Neural cell (in vitro differentiated cells): ENCODE results near the gene SIPA1L2. TPM values are rescaled to one million over a fixed set of nuclear protein-coding genes. Genes with fewer than 3 reads are reported as not detected.

ENCODE experiments used
- H2AFZ ChIP-seq: fragments of 200-600, 300-800 bp; sonication (generic), shearing (Covaris generic); 2 replicates; pipeline ENCODE4 v1.6.0; 2014; ENCODE audit warnings: low read depth, mild to moderate bottlenecking, antibody characterized with exemption, low read length, moderate library complexity
- H3F3A ChIP-seq: fragments of 200-600 bp; shearing (Covaris generic); 2 replicates; pipeline ENCODE4 v1.6.1; 2016; ENCODE audit warnings: mild to moderate bottlenecking, moderate library complexity, mixed read lengths, antibody characterized with exemption, low read length; ENCODE audit not compliant: insufficient read depth, poor library complexity, severe bottlenecking
- H3K27ac ChIP-seq: fragments of 200-600, 300-800 bp; sonication (generic), shearing (Covaris generic); 2 replicates; pipeline ENCODE4 v1.5.1; 2014; ENCODE audit warnings: mild to moderate bottlenecking, low read length, moderate library complexity
- H3K27me3 ChIP-seq: fragments of 300-800, 200-600 bp; sonication (generic), shearing (Covaris generic); 2 replicates; pipeline ENCODE4 v1.6.0; 2014; ENCODE audit warnings: mild to moderate bottlenecking, low read depth, low read length, moderate library complexity; ENCODE audit not compliant: insufficient read depth
- H3K36me3 ChIP-seq: fragments of 300-800, 200-600 bp; sonication (generic), shearing (Covaris generic); 2 replicates; pipeline ENCODE4 v1.5.1; 2014; ENCODE audit warnings: mild to moderate bottlenecking, antibody characterized with exemption, low read length, moderate library complexity; ENCODE audit not compliant: insufficient read depth
- H3K4me2 ChIP-seq: fragments of 300-800, 200-600 bp; sonication (generic), shearing (Covaris generic); 2 replicates; pipeline ENCODE4 v1.6.0; 2014; ENCODE audit warnings: mild to moderate bottlenecking, low read length
- H3K4me3 ChIP-seq: fragments of 300-800, 200-600 bp; sonication (generic), shearing (Covaris generic); 2 replicates; pipeline ENCODE4 v1.5.1; 2014; ENCODE audit warnings: mild to moderate bottlenecking, low read length, moderate library complexity
- H3K79me2 ChIP-seq: fragments of 200-600 bp; shearing (Covaris generic); replicated peaks from 2 replicates; pipeline ENCODE4 v1.6.0; 2014; ENCODE audit warnings: mild to moderate bottlenecking, low read length, moderate library complexity; ENCODE audit not compliant: insufficient read depth
- H3K9ac ChIP-seq: fragments of 300-800, 200-600 bp; sonication (generic), shearing (Covaris generic); 2 replicates; pipeline ENCODE4 v1.6.1; 2016; ENCODE audit warnings: mild to moderate bottlenecking, low read length, mixed read lengths
- H3K9me2 ChIP-seq: fragments of 200-600 bp; shearing (Covaris generic); 2 replicates; pipeline ENCODE4 v1.6.1; 2016; ENCODE audit warnings: mild to moderate bottlenecking, low read length, mixed read lengths; ENCODE audit not compliant: insufficient read depth
- H3K9me3 ChIP-seq: fragments of 200-600, 300-800 bp; sonication (generic), shearing (Covaris generic); 2 replicates; pipeline ENCODE4 v1.6.1; 2016; ENCODE audit warnings: mild to moderate bottlenecking, mixed run types, low read length, moderate library complexity, mixed read lengths
- H4K20me1 ChIP-seq: fragments of 200-600 bp; shearing (Covaris generic); 2 replicates; pipeline ENCODE4 v1.6.1; 2016; ENCODE audit warnings: mild to moderate bottlenecking, mixed run types; ENCODE audit not compliant: insufficient read depth
- CTCF ChIP-seq: fragments of 450-650 bp; IDR thresholded peaks from 2 replicates; pipeline ENCODE4 v1.5.1; 2014; ENCODE audit warnings: antibody characterized with exemption, mild to moderate bottlenecking, moderate library complexity; ENCODE audit not compliant: poor library complexity, severe bottlenecking
- EP300 ChIP-seq: fragments of 450-650 bp; conservative IDR thresholded peaks from 2 replicates; pipeline ENCODE4 v1.6.1; 2014; ENCODE audit warnings: antibody characterized with exemption, mild to moderate bottlenecking, moderate library complexity; ENCODE audit not compliant: poor library complexity, severe bottlenecking
- EZH2 ChIP-seq: fragments of 200-600, 300-800 bp; shearing (Covaris generic), sonication (generic); IDR thresholded peaks from 2 replicates; pipeline ENCODE4 v1.6.1; 2014; ENCODE audit warnings: antibody characterized with exemption, low read length, borderline replicate concordance, mild to moderate bottlenecking; ENCODE audit not compliant: insufficient read depth, poor library complexity, severe bottlenecking
- MXI1 ChIP-seq: fragments of 450-650 bp; conservative IDR thresholded peaks from 2 replicates; pipeline ENCODE4 v1.6.1; 2014; ENCODE audit warnings: antibody characterized with exemption, mild to moderate bottlenecking; ENCODE audit not compliant: poor library complexity, severe bottlenecking
- POLR2AphosphoS5 ChIP-seq: IDR thresholded peaks from 2 replicates; pipeline ENCODE4 v1.6.1; 2012
- RAD21 ChIP-seq: fragments of 450-650 bp; conservative IDR thresholded peaks from 2 replicates; pipeline ENCODE4 v1.6.1; 2014; ENCODE audit warnings: antibody characterized with exemption, mild to moderate bottlenecking, moderate library complexity
- REST ChIP-seq: IDR thresholded peaks from 2 replicates; pipeline ENCODE4 v1.6.1; 2012; ENCODE audit warnings: borderline replicate concordance
- SMC3 ChIP-seq: fragments of 450-650 bp; conservative IDR thresholded peaks from 2 replicates; pipeline ENCODE4 v1.6.1; 2014; ENCODE audit warnings: antibody characterized with exemption, mild to moderate bottlenecking, moderate library complexity; ENCODE audit not compliant: poor library complexity
- TAF1 ChIP-seq: IDR thresholded peaks from 2 replicates; pipeline ENCODE4 v1.6.1; 2012; ENCODE audit warnings: low read depth
- polyA plus RNA-seq: library from polyadenylated mRNA; depleted of rRNA; stranded (reverse); fragments of >200 nt; gene quantifications from 2 replicates; pipeline ENCODE4 v1.2.3, GENCODE V29; 2014

The SIPA1L2 gene
- polyA plus RNA-seq, 1 donor from 2014 or later = 5.6 TPM

GRCh38 chr1:232673256-232673655, 43.3 kb upstream of the SIPA1L2 start (continued):
- TF ChIP-seq REST = no peak
- TF ChIP-seq RAD21 = no peak

- no peaks in the 10 kb centered on the region for H3K9me2 ChIP-seq
- H3K79me2 ChIP-seq = no peaks in the 10 kb centered on the region
- no peak overlapping the region for H3K27ac ChIP-seq
- H3K27me3 ChIP-seq = no peaks in the 10 kb centered on the region
- no peak overlapping the region for H3K9ac ChIP-seq
- no peak overlapping the region for H3K4me3 ChIP-seq
- H3K36me3 ChIP-seq = no peaks in the 10 kb centered on the region
- H3K4me2 ChIP-seq = no peak overlapping the region
- no peak for TF ChIP-seq RAD21
- TF ChIP-seq EP300 = no peak
- H3K9me3 ChIP-seq = no peaks in the 10 kb centered on the region
- no peaks in the 10 kb centered on the region for H3F3A ChIP-seq
- no peaks in the 10 kb centered on the region for H4K20me1 ChIP-seq
- no peak overlapping the region for H2AFZ ChIP-seq
These were observed 40.2 kb upstream of the SIPA1L2 start for GRCh38 chr1:232669981-232670747.

GRCh38 chr1:232667778-232668165, 37.8 kb upstream of the SIPA1L2 start:
- Histone ChIP-seq H3K27ac (no peak overlapping the region), H3K79me2 (no peaks in the 10 kb centered on the region), H3K9me2 (no peaks in the 10 kb centered on the region), H3K4me3 (no peak overlapping the region), H2AFZ (no peak overlapping the region), H3F3A (no peaks in the 10 kb centered on the region), H4K20me1 (no peaks in the 10 kb centered on the region), H3K27me3 (no peaks in the 10 kb centered on the region), H3K9me3 (no peaks in the 10 kb centered on the region), H3K9ac (no peak overlapping the region), H3K4me2 (no peak overlapping the region), H3K36me3 (no peaks in the 10 kb centered on the region)
- no peak for TF ChIP-seq SMC3
- no peak for TF ChIP-seq POLR2AphosphoS5
- no peak for TF ChIP-seq CTCF
- TF ChIP-seq REST = no peak
- no peak for TF ChIP-seq TAF1
- TF ChIP-seq MXI1 = no peak
- TF ChIP-seq RAD21 = no peak
- no peak for TF ChIP-seq EZH2
- no peak for TF ChIP-seq EP300
